ENCODE data around the gene CEL.
"Not testable (repeated sequence)": the region's sequence is repeated elsewhere in the genome, so short reads cannot be mapped to it uniquely, and the experiment has no call there.

CEL gene

DNA sequence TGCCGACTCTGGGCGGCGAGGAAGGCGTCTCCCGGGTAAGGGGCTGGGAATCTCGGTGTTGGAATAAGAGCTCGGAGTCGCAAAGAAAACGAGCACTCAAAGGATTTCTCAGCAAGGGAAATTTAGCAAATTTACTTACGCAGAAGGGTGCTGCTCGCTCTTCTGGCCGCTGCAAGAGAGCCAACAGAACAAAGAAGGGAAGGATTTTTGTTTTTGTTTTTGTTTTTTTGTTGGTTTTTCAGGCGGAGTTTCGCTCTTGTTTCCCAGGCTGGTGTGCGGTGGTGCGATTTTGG lies 30.7 kb upstream of the CEL start (continued):
- no peak for TF ChIP-seq ZFP30 (CRISPR knock-in tag; IDR thresholded peaks at IDR 0.05)

DNA sequence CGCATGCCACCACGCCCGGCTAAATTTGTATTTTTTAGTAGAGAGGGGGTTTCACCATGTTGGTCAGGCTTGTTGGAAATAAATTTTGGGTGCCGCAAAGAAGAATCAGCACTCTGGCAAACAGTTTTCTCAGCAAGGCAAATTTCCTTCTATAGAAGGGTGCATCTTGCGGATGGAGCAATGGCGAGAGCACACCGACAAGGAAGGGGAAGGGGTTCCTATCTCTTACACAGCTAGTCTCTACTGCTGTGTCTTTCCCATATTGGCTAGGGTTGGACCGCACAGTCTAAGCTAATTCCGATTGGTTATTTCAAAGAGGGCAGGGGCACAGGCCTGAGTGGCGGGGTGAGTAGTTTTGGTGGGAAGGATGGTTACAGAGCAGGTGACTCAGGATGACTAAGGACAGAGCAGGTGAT lies 30.3 kb upstream of the CEL start:
- TF ChIP-seq ESRRG (CRISPR knock-in tag; IDR thresholded peaks at IDR 0.05), result no peak
- no peak for TF ChIP-seq RARB (CRISPR knock-in tag; IDR thresholded peaks at IDR 0.05)
- TF ChIP-seq BACH2 (CRISPR knock-in tag; IDR thresholded peaks at IDR 0.05; ENCODE audit: borderline replicate concordance), result no peak
- no peak for TF ChIP-seq ZNF70 (CRISPR knock-in tag; IDR thresholded peaks at IDR 0.05)
- TF ChIP-seq ZNF565 (CRISPR knock-in tag; conservative IDR thresholded peaks at IDR 0.05; ENCODE audit: low read depth), result no peak
- no peak for TF ChIP-seq PATZ1 (CRISPR knock-in tag; IDR thresholded peaks at IDR 0.05; ENCODE audit: borderline replicate concordance)
- no peak for TF ChIP-seq CSDC2 (CRISPR knock-in tag; IDR thresholded peaks at IDR 0.05)
- no peak for TF ChIP-seq CSRNP3 (CRISPR knock-in tag; IDR thresholded peaks at IDR 0.05)
- no peak for ATAC-seq

- ATAC-seq, result no peak
- no peak for TF ChIP-seq TCF4 (CRISPR knock-in tag; IDR thresholded peaks at IDR 0.05; ENCODE audit: borderline replicate concordance)
These were observed 29.6 kb upstream of the CEL start for GRCh38 chr9:133032171-133032570.

GRCh38 chr9:133035669-133036068 lies 26.1 kb upstream of the CEL start:
- TF ChIP-seq CSRNP3 (CRISPR knock-in tag; IDR thresholded peaks at IDR 0.05) (no peak), SNAI2 (CRISPR knock-in tag; IDR thresholded peaks at IDR 0.05) (no peak)
- no peak for ATAC-seq

GRCh38 chr9:133037775-133038515 lies 23.8 kb upstream of the CEL start:
- no peak for TF ChIP-seq PPARA (CRISPR knock-in tag; IDR thresholded peaks at IDR 0.05; ENCODE audit: borderline replicate concordance)
- no peak for TF ChIP-seq OSR1 (CRISPR knock-in tag; IDR thresholded peaks at IDR 0.05)
- TF ChIP-seq ISL1 (CRISPR knock-in tag; IDR thresholded peaks at IDR 0.05), result no peak
- TF ChIP-seq BACH2 (CRISPR knock-in tag; IDR thresholded peaks at IDR 0.05; ENCODE audit: borderline replicate concordance), result no peak
- TF ChIP-seq TOX (CRISPR knock-in tag; IDR thresholded peaks at IDR 0.05; ENCODE audit: borderline replicate concordance), result no peak
- TF ChIP-seq, protein P1, sequence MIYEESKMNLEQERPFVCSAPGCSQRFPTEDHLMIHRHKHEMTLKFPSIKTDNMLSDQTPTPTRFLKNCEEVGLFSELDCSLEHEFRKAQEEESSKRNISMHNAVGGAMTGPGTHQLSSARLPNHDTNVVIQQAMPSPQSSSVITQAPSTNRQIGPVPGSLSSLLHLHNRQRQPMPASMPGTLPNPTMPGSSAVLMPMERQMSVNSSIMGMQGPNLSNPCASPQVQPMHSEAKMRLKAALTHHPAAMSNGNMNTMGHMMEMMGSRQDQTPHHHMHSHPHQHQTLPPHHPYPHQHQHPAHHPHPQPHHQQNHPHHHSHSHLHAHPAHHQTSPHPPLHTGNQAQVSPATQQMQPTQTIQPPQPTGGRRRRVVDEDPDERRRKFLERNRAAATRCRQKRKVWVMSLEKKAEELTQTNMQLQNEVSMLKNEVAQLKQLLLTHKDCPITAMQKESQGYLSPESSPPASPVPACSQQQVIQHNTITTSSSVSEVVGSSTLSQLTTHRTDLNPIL (CRISPR knock-in tag; IDR thresholded peaks at IDR 0.05; ENCODE audit: low read depth), result no peak
- no peak for TF ChIP-seq TCF4 (CRISPR knock-in tag; IDR thresholded peaks at IDR 0.05; ENCODE audit: borderline replicate concordance)
- no peak for TF ChIP-seq ARNTL (CRISPR knock-in tag; IDR thresholded peaks at IDR 0.05; ENCODE audit: borderline replicate concordance, low read depth)
- no peak for ATAC-seq

DNA sequence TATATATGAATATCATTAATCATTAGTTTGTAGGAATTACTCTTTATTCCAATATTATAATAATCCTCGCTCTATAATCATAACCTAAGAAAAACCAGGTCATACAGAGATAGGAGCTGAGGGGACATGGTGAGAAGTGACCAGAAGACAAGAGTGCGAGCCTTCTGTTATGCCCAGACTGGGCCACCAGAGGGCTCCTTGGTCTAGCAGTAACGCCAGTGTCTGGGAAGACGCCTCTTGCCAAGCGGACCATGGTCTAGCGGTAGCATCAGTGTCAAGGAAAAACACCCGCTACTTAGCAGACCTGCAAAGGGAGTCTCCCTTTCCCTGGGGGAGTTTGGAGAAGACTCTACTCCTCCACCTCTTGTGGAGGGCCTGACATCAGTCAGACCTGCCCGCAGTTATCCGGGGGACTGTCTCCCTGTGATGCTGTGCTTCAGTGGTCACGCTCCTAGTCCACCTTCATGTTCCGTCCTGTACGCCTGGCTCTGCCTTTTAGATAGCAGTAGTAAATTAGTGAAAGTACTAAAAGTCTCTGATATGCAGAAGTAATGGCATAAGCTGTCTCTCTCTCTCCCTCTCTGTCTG lies 20.8 kb upstream of the CEL start:
- not testable (repeated sequence) for ATAC-seq

DNA sequence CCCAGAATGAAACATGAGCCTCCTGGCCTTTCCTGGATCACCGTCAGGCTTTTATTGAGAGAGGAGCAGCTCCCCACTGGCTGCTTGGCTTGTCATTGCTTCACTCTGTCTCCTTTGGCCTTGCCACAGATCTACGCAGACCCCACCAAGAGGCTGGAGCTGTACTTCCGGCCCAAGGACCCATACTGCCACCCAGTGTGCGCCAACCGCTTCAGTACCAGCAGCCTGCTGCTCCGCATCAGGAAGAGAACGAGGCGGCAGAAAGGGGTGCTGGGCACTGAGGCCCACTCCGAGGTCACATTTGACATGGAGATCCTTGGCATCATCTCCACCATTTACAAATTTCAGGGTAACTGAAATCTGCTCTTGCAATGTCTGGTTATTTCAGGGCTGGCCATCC lies 19.8 kb upstream of the CEL start:
- ATAC-seq, result no peak
- TF ChIP-seq ZFP3 (CRISPR knock-in tag; IDR thresholded peaks at IDR 0.05) (no peak), ISL1 (CRISPR knock-in tag; IDR thresholded peaks at IDR 0.05) (no peak), CSDC2 (CRISPR knock-in tag; IDR thresholded peaks at IDR 0.05) (no peak), POU6F1 (CRISPR knock-in tag; IDR thresholded peaks at IDR 0.05; ENCODE audit: borderline replicate concordance, low read depth) (no peak), RARB (CRISPR knock-in tag; IDR thresholded peaks at IDR 0.05) (no peak), TSHZ2 (CRISPR knock-in tag; IDR thresholded peaks at IDR 0.05) (no peak), ESRRG (CRISPR knock-in tag; IDR thresholded peaks at IDR 0.05) (no peak), TOX (CRISPR knock-in tag; IDR thresholded peaks at IDR 0.05; ENCODE audit: borderline replicate concordance) (no peak), ARNTL (CRISPR knock-in tag; IDR thresholded peaks at IDR 0.05; ENCODE audit: borderline replicate concordance, low read depth) (no peak)

All from SK-N-SH treated with all-trans-retinoic acid at 6 μM for 48 hours (cell line).